Gastrocnemius medialis (tissue), 4 donors: ENCODE measurements around the gene MEF2B. TPM values are rescaled to one million over a fixed set of nuclear protein-coding genes. Genes with fewer than 3 reads are reported as not detected.

ENCODE experiments used
- ATAC-seq, 2 donors: fragments of 150-250 bp; one replicate each; pipeline ENCODE4 v1.9.1; 2016
- DNase-seq, 2 donors: peaks; one replicate each; pipeline ENCODE4 v3.0.0-alpha.2; 2019
- H3K27ac ChIP-seq, 4 donors: fragments of 200-600 bp; sonication (generic); 1 replicate in 1 of 4; 2 replicates in 3 of 4; pipeline ENCODE4 v1.5.1; 2016 to 2018; ENCODE audit warnings: mild to moderate bottlenecking in 2 of 4, moderate library complexity in 1 of 4
- H3K27me3 ChIP-seq, 3 donors: fragments of 200-600 bp; sonication (generic) in 2 of 3; 1 replicate in 1 of 3; 2 replicates in 2 of 3; pipeline versions ENCODE4 v1.5.1 to v1.6.0; 2016 to 2019; ENCODE audit warnings: mild to moderate bottlenecking in 1 of 3, moderate library complexity in 1 of 3
- H3K36me3 ChIP-seq, 2 donors: fragments of 200-600 bp; sonication (generic) in 1 of 2; one replicate each; pipeline ENCODE4 v1.5.1; 2017 to 2018
- H3K4me1 ChIP-seq, 2 donors: fragments of 200-600 bp; sonication (generic) in 1 of 2; one replicate each; pipeline ENCODE4 v1.5.1; 2016 to 2017; ENCODE audit warnings: mild to moderate bottlenecking in 2 of 2
- H3K4me3 ChIP-seq, 4 donors: fragments of 200-600 bp; sonication (generic) in 3 of 4; 1 replicate in 1 of 4; 2 replicates in 3 of 4; pipeline ENCODE4 v1.5.1; 2016 to 2019; ENCODE audit warnings: mild to moderate bottlenecking in 2 of 4
- H3K9me3 ChIP-seq, 3 donors: fragments of 200-600 bp; sonication (generic) in 2 of 3; 1 replicate in 1 of 3; 2 replicates in 2 of 3; pipeline ENCODE4 v1.5.1; 2016 to 2019
- POLR2A ChIP-seq, 2 donors: fragments of 450-650 bp; IDR thresholded peaks; one replicate each; pipeline ENCODE4 v1.6.1; 2017; ENCODE audit warnings: antibody characterized with exemption in 2 of 2, mild to moderate bottlenecking in 2 of 2, moderate library complexity in 2 of 2
- in situ Hi-C, 4 donors: fragments of 200-750 bp; cut with MboI; loops; one replicate each; pipeline versions ENCODE4 v1.15.0 to v1.8.0; 2017; ENCODE audit warnings: low sequenced_read_pairs in 4 of 4
- intact Hi-C: fragments of 100-400 bp; cut with DNase I; formaldehyde crosslinking; loops from one replicate; pipeline ENCODE4 v1.15.1; 2023; ENCODE audit warnings: low total_unique reads
- total RNA-seq, 4 donors: library from RNA; depleted of rRNA; stranded (reverse); fragments of >200 nt; gene quantifications; one replicate each; pipeline versions ENCODE4 v1.1.0 to v1.2.3, GENCODE V29; 2016
- TF ChIP-seq, protein P1 (sequence below), 5 experiments: fragments of 450-650 bp in 3 of 5; fragments of 200-600 bp in 2 of 5; sonication (generic) in 2 of 5; IDR thresholded peaks in 4 of 5; conservative IDR thresholded peaks in 1 of 5; 1 replicate in 4 of 5; 2 replicates in 1 of 5; pipeline ENCODE4 v1.5.1; 2016 to 2019; ENCODE audit warnings: antibody characterized with exemption in 5 of 5, mild to moderate bottlenecking in 3 of 5, moderate library complexity in 3 of 5

MEF2B gene
- total RNA-seq, 4 donors from 2014 or later = 0.68 to 1.6 TPM; not detected in 2

- in situ Hi-C loops = loop anchor here in 2 of 4 donors (5.0 kb wide), 2 partner anchors 35 to 90 kb away; no protein-coding TSS in a partner anchor
- DNase-seq (no peak), ATAC-seq (no peak)
- TF ChIP-seq, protein P1, sequence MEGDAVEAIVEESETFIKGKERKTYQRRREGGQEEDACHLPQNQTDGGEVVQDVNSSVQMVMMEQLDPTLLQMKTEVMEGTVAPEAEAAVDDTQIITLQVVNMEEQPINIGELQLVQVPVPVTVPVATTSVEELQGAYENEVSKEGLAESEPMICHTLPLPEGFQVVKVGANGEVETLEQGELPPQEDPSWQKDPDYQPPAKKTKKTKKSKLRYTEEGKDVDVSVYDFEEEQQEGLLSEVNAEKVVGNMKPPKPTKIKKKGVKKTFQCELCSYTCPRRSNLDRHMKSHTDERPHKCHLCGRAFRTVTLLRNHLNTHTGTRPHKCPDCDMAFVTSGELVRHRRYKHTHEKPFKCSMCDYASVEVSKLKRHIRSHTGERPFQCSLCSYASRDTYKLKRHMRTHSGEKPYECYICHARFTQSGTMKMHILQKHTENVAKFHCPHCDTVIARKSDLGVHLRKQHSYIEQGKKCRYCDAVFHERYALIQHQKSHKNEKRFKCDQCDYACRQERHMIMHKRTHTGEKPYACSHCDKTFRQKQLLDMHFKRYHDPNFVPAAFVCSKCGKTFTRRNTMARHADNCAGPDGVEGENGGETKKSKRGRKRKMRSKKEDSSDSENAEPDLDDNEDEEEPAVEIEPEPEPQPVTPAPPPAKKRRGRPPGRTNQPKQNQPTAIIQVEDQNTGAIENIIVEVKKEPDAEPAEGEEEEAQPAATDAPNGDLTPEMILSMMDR (IDR thresholded peaks at IDR 0.05 in 4 of 5, conservative IDR thresholded peaks at IDR 0.05 in 1 of 5) = no peak
- TF ChIP-seq POLR2A (IDR thresholded peaks at IDR 0.05) = no peak
- Histone ChIP-seq H3K4me3 (no peak overlapping the region), H3K4me1 (peaks cover 3 to 10% of the 10 kb centered on the region in 2 donors), H3K27me3 (no peaks in the 10 kb centered on the region), H3K9me3 (no peaks in the 10 kb centered on the region), H3K27ac (no peak overlapping the region), H3K36me3 (no peaks in the 10 kb centered on the region)
- intact Hi-C loops = no loop called here
These were observed 27.7 kb downstream of the MEF2B start for GRCh38 chr19:19142347-19142746.

DNA sequence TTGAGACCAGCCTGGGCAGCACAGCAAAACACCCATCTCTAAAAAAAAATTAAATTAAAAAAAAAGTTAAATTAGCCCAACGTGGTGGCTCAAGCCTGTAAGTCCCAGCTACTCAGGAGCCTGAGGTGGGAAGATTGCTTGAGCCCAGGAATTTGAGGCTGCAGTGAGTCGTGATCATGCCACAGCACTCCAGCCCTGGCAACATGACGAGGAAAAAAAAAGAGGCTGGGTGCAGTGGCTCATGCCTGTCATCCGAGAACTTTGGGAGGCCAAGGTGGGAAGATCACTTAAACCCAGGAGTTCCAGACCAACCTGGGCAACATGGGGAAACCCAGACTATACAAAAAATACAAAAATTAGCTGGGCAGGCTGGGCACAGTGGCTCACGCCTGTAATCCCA, 29.6 kb downstream of the MEF2B start:
- Histone ChIP-seq H3K9me3 (no peaks in the 10 kb centered on the region), H3K4me1 (peaks cover 7 to 14% of the 10 kb centered on the region in 2 donors), H3K27ac (no peak overlapping the region), H3K36me3 (no peaks in the 10 kb centered on the region), H3K4me3 (no peak overlapping the region), H3K27me3 (no peaks in the 10 kb centered on the region)
- no peak for ATAC-seq
- TF ChIP-seq, protein P1 (IDR thresholded peaks at IDR 0.05 in 4 of 5, conservative IDR thresholded peaks at IDR 0.05 in 1 of 5) = no peak
- no peak for TF ChIP-seq POLR2A (IDR thresholded peaks at IDR 0.05)
- in situ Hi-C loops (loop anchor here in 2 of 4 donors (5.0 kb wide), 2 partner anchors 37 to 88 kb away; no protein-coding TSS in a partner anchor), intact Hi-C loops (no loop called here)
- no peak for DNase-seq

DNA sequence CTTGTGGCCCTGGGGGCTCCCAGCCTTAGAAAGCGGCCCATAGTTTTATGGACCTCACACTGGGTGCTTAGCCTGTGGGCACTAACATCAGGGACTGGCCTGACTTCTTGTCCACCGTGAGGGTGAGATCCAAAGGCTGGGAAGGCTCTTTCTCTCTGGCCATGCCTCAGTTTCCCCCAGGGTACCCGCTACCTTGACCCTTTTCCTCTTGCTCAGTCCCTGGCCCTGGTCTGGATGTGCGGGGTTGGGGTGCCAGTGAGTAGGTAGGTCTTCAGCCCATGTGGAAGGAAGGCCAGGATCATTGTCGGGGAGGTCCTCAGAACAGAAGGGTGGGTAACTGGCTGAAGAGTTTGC, 30.2 kb downstream of the MEF2B start:
- no peak overlapping the region for H3K27ac ChIP-seq
- DNase-seq = no peak
- no peak for TF ChIP-seq POLR2A (IDR thresholded peaks at IDR 0.05)
- TF ChIP-seq, protein P1 (IDR thresholded peaks at IDR 0.05 in 4 of 5, conservative IDR thresholded peaks at IDR 0.05 in 1 of 5) = peak in 1 of 5 experiments; percentile 4
- no peak for ATAC-seq
- no peaks in the 10 kb centered on the region for H3K27me3 ChIP-seq
- intact Hi-C loops (loop anchor here (1.0 to 5.0 kb wide), 3 partner anchors 52 to 108 kb away; partner anchors contain the start of genes BORCS8 and RFXANK), in situ Hi-C loops (loop anchor here (5.0 to 10.0 kb wide), 4 partner anchors 37 to 88 kb away; no protein-coding TSS in a partner anchor)
- no peaks in the 10 kb centered on the region for H3K9me3 ChIP-seq
- H3K4me1 ChIP-seq = peaks cover 7 to 14% of the 10 kb centered on the region in 2 donors
- no peak overlapping the region for H3K4me3 ChIP-seq
- no peaks in the 10 kb centered on the region for H3K36me3 ChIP-seq

DNA sequence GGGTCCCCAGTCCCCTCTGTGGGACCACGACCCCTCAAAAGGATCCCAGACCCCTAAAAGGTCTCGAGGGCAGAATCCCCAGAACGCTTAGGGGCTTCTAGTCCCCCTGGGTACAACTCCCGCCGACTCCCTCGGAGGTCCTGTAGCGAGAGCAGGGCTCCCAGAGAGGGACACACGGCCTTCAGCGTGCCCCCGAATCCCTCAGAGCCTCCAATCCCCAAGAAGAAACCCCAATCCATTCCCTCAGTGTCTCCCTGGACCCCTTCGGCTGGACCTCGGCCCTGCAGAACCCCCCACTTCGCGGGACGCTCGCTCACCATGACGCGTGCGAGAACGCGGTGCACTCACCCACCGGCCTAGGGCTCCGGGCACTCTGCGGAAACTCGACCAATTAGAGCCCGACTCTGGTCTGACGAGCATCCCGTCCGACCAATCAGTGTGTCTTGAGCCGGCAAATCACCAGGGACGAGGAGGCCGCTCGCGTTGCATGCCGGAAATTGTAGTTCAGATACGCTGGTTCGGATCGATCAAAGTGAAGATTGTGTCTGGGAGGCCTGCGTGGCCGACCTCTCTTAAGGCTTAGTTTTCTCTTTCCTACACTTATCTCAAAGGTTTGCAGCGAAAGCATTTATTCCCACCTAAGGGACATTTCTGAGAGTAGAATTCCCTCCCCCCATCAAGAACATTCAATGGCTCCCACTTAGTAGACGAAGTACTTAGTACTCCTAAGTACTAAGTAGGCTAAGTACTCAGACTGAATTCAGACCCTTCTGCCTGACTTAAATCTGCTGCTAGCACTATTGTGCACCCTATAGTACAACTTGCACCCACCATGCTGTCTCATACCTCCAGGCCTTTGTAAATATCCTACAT, 31.7 kb downstream of the MEF2B start, which contains the start of gene TMEM161A:
TSS of gene TMEM161A (minus strand) at position 370 of the 873 bp plus-strand sequence. CDS start at position 320, 50 bp downstream.
- in situ Hi-C loops (loop anchor here in 3 of 4 donors (5.0 to 10.0 kb wide), 3 partner anchors 81 to 86 kb away; no protein-coding TSS in a partner anchor), intact Hi-C loops (loop anchor here (5.0 kb wide), 1 partner anchor 54 kb away; the partner anchor contains the start of genes BORCS8 and RFXANK)
- H3K9me3 ChIP-seq = no peaks in the 10 kb centered on the region

More for the DNA sequence above, 31.7 kb downstream of the MEF2B start, which contains the start of gene TMEM161A:
- H3K4me1 ChIP-seq = peaks cover 7 to 14% of the 10 kb centered on the region in 2 donors
- TF ChIP-seq, protein P1 (IDR thresholded peaks at IDR 0.05 in 4 of 5, conservative IDR thresholded peaks at IDR 0.05 in 1 of 5) = no peak
- peak; percentile 90 to 96 for TF ChIP-seq POLR2A (IDR thresholded peaks at IDR 0.05)
- H3K36me3 ChIP-seq = no peaks in the 10 kb centered on the region
- DNase-seq (peak; percentile 96 to 98), ATAC-seq (peak; percentile 99 to 100)
- H3K4me3 ChIP-seq = peak within 1 kb of the TSS; percentile 80 to 90 (median 88)
- peak within 1 kb of the TSS; percentile 90 to 98 (median 94) for H3K27ac ChIP-seq
- no peaks in the 10 kb centered on the region for H3K27me3 ChIP-seq
